Natural killer cell (primary cell): ENCODE results near the gene CCDC7. TPM values are rescaled to one million over a fixed set of nuclear protein-coding genes. Genes with fewer than 3 reads are reported as not detected.

ENCODE experiments used
- ATAC-seq, 3 donors: fragments of 150-1000 bp in 2 of 3; fragments of 200-7000 bp in 1 of 3; cut with Tn5 transposase; 1 replicate in 1 of 3; 2 replicates in 2 of 3; pipeline ENCODE4 v1.10.0; 2021; ENCODE audit warnings: mild to moderate bottlenecking in 2 of 3, moderate library complexity in 2 of 3
- DNase-seq, 2 donors: peaks; one replicate each; pipeline versions ENCODE4 v3.0.0 to v3.0.0-alpha.2; 2013 to 2021; ENCODE audit warnings: mixed read lengths in 1 of 2
- H3K27ac ChIP-seq: one replicate; pipeline ENCODE4 v1.5.1; 2013; ENCODE audit warnings: mild to moderate bottlenecking, low read length
- H3K27me3 ChIP-seq: one replicate; pipeline ENCODE4 v1.6.1; 2013; ENCODE audit warnings: low read length; ENCODE audit not compliant: control insufficient read depth, insufficient read depth
- H3K36me3 ChIP-seq: one replicate; pipeline ENCODE4 v1.6.1; 2013; ENCODE audit warnings: low read length; ENCODE audit not compliant: control insufficient read depth, insufficient read depth
- H3K4me1 ChIP-seq: one replicate; pipeline ENCODE4 v1.6.1; 2013; ENCODE audit warnings: low read length; ENCODE audit not compliant: control insufficient read depth, insufficient read depth
- H3K4me3 ChIP-seq: one replicate; pipeline ENCODE4 v1.5.1; 2013; ENCODE audit warnings: low read length
- H3K9me3 ChIP-seq: one replicate; pipeline ENCODE4 v1.6.1; 2013; ENCODE audit warnings: low read length; ENCODE audit not compliant: control insufficient read depth, insufficient read depth
- H3K27ac Mint-ChIP-seq, 2 donors: one replicate each; pipeline ENCODE4 v1.8.0; 2022; ENCODE audit warnings: mild to moderate bottlenecking in 2 of 2, mixed read lengths in 2 of 2, moderate library complexity in 1 of 2
- H3K27me3 Mint-ChIP-seq, 2 donors: one replicate each; pipeline ENCODE4 v1.8.0; 2022; ENCODE audit warnings: low read depth in 2 of 2, mixed read lengths in 2 of 2
- H3K36me3 Mint-ChIP-seq: one replicate; pipeline ENCODE4 v1.8.0; 2022; ENCODE audit warnings: mixed read lengths
- H3K4me1 Mint-ChIP-seq, 2 donors: one replicate each; pipeline ENCODE4 v1.8.0; 2022; ENCODE audit warnings: mixed read lengths in 2 of 2
- H3K4me3 Mint-ChIP-seq: one replicate; pipeline ENCODE4 v1.8.0; 2022; ENCODE audit warnings: mild to moderate bottlenecking, moderate library complexity, mixed read lengths
- H3K9me3 Mint-ChIP-seq, 2 donors: one replicate each; pipeline ENCODE4 v1.8.0; 2022; ENCODE audit warnings: mixed read lengths in 2 of 2
- WGBS: methylation state at CpG from one replicate; pipeline ENCODE4 v1.1.7; 2013; ENCODE audit warnings: missing lambda C conversion rate; ENCODE audit not compliant: insufficient coverage; 5-methylcytosine and 5-hydroxymethylcytosine counted together
- intact Hi-C: fragments of 100-400 bp; cut with micrococcal nuclease; formaldehyde crosslinking; loops from one replicate; pipeline ENCODE4 v1.14.2; 2022
- total RNA-seq, 4 donors: library from RNA; stranded (reverse); fragments of 120-200 nt in 1 of 4; gene quantifications; one replicate each; pipeline versions ENCODE4 v1.2.3 to v1.2.4, GENCODE V29; 2013 to 2022
- TF ChIP-seq, protein P1 (sequence below): fragments of 200-600 bp; IDR thresholded peaks from one replicate; pipeline ENCODE4 v1.8.0; 2022; ENCODE audit warnings: antibody characterized with exemption

Gene CCDC7
- total RNA-seq, 3 donors from 2014 or later (not counting 1 experiment from before 2014, with no cell fraction given): 39.0 to 51.1 (median 42.8) TPM

DNA sequence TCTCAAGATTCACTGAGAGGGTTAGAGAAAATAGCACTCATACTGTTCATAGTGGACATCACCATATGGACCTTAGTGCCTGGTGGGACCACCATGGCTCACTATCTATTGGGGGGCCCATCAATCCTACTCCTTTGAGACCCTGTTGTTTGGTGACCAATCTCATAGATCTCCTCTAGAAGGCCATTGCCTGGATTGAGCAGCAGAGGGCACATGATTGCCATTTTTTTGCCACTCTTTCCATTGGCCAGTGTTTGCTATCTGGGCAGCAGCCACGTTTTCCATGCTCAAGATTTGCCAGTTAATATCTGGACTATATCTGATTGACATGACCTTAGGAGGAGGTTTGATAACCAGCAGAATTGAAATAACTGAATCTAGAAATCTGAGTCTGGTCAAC lies 267.6 kb downstream of the CCDC7 start:
- peaks cover 12 to 21% of the 10 kb centered on the region in 2 donors for H3K9me3 Mint-ChIP-seq
- H3K36me3 Mint-ChIP-seq: peaks cover 22% of the 10 kb centered on the region
- H3K27ac Mint-ChIP-seq: no peak overlapping the region
- TF ChIP-seq, protein P1, sequence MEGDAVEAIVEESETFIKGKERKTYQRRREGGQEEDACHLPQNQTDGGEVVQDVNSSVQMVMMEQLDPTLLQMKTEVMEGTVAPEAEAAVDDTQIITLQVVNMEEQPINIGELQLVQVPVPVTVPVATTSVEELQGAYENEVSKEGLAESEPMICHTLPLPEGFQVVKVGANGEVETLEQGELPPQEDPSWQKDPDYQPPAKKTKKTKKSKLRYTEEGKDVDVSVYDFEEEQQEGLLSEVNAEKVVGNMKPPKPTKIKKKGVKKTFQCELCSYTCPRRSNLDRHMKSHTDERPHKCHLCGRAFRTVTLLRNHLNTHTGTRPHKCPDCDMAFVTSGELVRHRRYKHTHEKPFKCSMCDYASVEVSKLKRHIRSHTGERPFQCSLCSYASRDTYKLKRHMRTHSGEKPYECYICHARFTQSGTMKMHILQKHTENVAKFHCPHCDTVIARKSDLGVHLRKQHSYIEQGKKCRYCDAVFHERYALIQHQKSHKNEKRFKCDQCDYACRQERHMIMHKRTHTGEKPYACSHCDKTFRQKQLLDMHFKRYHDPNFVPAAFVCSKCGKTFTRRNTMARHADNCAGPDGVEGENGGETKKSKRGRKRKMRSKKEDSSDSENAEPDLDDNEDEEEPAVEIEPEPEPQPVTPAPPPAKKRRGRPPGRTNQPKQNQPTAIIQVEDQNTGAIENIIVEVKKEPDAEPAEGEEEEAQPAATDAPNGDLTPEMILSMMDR: no peak
- ATAC-seq (no peak), DNase-seq (no peak)
- Histone ChIP-seq H3K27me3 (no peaks in the 10 kb centered on the region), H3K36me3 (no peaks in the 10 kb centered on the region), H3K27ac (no peak overlapping the region), H3K9me3 (peaks cover 7% of the 10 kb centered on the region), H3K4me1 (no peaks in the 10 kb centered on the region), H3K4me3 (no peak overlapping the region)
- WGBS: 67% methylated on average over 1 of the region's 1 CpG
- no peaks in the 10 kb centered on the region for H3K27me3 Mint-ChIP-seq
- H3K4me1 Mint-ChIP-seq: no peaks in the 10 kb centered on the region
- intact Hi-C loops: no loop called here
- no peak overlapping the region for H3K4me3 Mint-ChIP-seq

DNA sequence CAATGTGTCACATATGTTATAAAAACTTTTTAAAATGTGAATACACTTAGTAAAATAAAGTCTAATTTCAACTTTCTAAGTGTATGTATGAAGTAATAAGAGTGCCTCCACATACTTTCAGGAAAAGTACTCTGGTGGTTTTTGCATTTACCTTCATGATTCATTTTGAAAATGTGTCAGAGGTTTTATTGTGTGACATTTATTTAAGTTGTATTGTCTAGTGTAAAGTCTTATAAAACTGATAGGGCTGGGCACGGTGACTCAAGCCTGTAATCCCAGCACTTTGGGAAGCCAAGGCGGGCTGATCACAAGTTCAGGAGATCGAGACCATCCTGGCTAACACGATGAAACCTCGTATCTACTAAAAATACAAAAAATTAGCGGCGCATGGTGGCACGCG lies 285.6 kb downstream of the CCDC7 start:
- H3K9me3 ChIP-seq: no peaks in the 10 kb centered on the region

DNA sequence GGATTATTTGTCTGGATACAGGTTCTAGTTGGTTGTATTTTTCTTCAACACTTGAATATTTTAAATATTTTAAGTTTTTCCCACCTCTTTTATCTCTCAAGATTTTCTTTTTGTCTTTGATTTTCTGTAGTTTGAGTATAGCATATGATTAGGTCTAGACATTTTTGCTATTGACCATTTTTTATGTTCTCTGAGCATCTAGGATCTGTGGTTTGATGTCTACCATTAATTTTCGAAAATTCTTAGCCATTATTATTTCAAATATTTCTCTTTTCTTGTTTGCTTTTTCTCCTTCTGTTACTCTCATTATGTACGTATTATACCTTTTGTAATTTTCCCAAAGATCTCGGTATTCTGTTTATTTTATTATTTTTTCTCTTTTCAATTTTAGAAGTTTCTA lies 293.0 kb downstream of the CCDC7 start:
- TF ChIP-seq, protein P1: no peak
- Mint-ChIP-seq H3K27me3 (no peaks in the 10 kb centered on the region), H3K4me1 (no peaks in the 10 kb centered on the region), H3K36me3 (peaks cover 15% of the 10 kb centered on the region), H3K27ac (no peak overlapping the region), H3K4me3 (no peak overlapping the region), H3K9me3 (peaks cover 2 to 4% of the 10 kb centered on the region in 2 donors)
- H3K27me3 ChIP-seq: no peaks in the 10 kb centered on the region
- no peaks in the 10 kb centered on the region for H3K4me1 ChIP-seq
- ATAC-seq (no peak), DNase-seq (no peak)
- no peak overlapping the region for H3K4me3 ChIP-seq
- H3K9me3 ChIP-seq: no peaks in the 10 kb centered on the region
- WGBS: no CpG with 5 or more reads among the region's 3 CpGs
- intact Hi-C loops: no loop called here
- H3K27ac ChIP-seq: no peak overlapping the region
- no peaks in the 10 kb centered on the region for H3K36me3 ChIP-seq

More for the DNA sequence above, 285.6 kb downstream of the CCDC7 start:
- Mint-ChIP-seq H3K27me3 (no peaks in the 10 kb centered on the region), H3K36me3 (no peaks in the 10 kb centered on the region), H3K9me3 (no peaks in the 10 kb centered on the region), H3K4me3 (no peak overlapping the region), H3K4me1 (no peaks in the 10 kb centered on the region), H3K27ac (no peak overlapping the region)
- Histone ChIP-seq H3K36me3 (no peaks in the 10 kb centered on the region), H3K4me3 (no peak overlapping the region), H3K27ac (no peak overlapping the region), H3K4me1 (no peaks in the 10 kb centered on the region), H3K27me3 (no peaks in the 10 kb centered on the region)
- DNase-seq (no peak), ATAC-seq (no peak)
- intact Hi-C loops: no loop called here
- 94% methylated on average over 9 of the region's 9 CpGs for WGBS
- TF ChIP-seq, protein P1: no peak

DNA sequence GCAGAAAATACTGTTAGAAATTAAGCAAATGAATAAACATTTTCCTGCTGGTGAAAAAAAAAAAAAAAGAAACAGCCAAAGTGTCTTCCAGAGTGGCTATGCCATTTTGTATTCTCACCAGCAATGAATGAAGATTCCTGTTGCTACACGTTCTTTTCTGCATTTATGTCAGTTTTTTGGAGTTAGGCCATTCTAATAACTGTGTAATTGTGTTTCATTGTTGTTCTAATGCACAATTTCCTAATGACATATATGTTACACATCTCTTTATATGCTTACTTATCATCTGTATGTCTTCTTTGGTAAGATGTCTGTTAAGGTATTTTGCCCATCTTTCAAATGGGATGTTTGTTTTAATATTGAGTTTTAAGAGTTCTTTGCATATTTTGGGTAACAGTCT lies 298.4 kb downstream of the CCDC7 start:
- TF ChIP-seq, protein P1: no peak
- H3K27ac ChIP-seq: no peak overlapping the region
- no peaks in the 10 kb centered on the region for H3K27me3 Mint-ChIP-seq
- DNase-seq (no peak), ATAC-seq (no peak)
- H3K36me3 Mint-ChIP-seq: peaks cover 27% of the 10 kb centered on the region
- no peaks in the 10 kb centered on the region for H3K9me3 ChIP-seq
- H3K4me1 Mint-ChIP-seq: no peaks in the 10 kb centered on the region
- 67% methylated on average over 1 of the region's 1 CpG for WGBS
- H3K4me3 Mint-ChIP-seq: no peak overlapping the region
- H3K27ac Mint-ChIP-seq: no peak overlapping the region
- H3K9me3 Mint-ChIP-seq: peaks cover under 1 to 2% of the 10 kb centered on the region in 2 donors
- H3K27me3 ChIP-seq: no peaks in the 10 kb centered on the region
- H3K4me1 ChIP-seq: no peaks in the 10 kb centered on the region
- H3K36me3 ChIP-seq: peaks cover 6% of the 10 kb centered on the region
- no peak overlapping the region for H3K4me3 ChIP-seq
- intact Hi-C loops: no loop called here
